Stomach (tissue), 4 donors: ENCODE results near the gene FAM110D.

ENCODE experiments used
- POLR2A ChIP-seq, 4 donors: fragments of 450-650 bp; IDR thresholded peaks; one replicate each; pipeline ENCODE4 v1.6.1; 2016; ENCODE audit warnings: antibody characterized with exemption in 4 of 4, control low read depth in 2 of 4, mild to moderate bottlenecking in 1 of 4, moderate library complexity in 1 of 4
- POLR2AphosphoS5 ChIP-seq, 3 donors: sonication (generic); formaldehyde crosslinking; IDR thresholded peaks; one replicate each; pipeline ENCODE4 v1.6.1; 2016; ENCODE audit warnings: antibody characterized with exemption in 3 of 3
- TF ChIP-seq, protein P1 (sequence below), 7 experiments: fragments of 450-650 bp in 4 of 7; fragments of 200-600 bp in 3 of 7; sonication (generic) in 3 of 7; IDR thresholded peaks; one replicate each; pipeline ENCODE4 v1.5.1; 2016 to 2019; ENCODE audit warnings: antibody characterized with exemption in 7 of 7, control low read depth in 2 of 7, mild to moderate bottlenecking in 1 of 7

DNA sequence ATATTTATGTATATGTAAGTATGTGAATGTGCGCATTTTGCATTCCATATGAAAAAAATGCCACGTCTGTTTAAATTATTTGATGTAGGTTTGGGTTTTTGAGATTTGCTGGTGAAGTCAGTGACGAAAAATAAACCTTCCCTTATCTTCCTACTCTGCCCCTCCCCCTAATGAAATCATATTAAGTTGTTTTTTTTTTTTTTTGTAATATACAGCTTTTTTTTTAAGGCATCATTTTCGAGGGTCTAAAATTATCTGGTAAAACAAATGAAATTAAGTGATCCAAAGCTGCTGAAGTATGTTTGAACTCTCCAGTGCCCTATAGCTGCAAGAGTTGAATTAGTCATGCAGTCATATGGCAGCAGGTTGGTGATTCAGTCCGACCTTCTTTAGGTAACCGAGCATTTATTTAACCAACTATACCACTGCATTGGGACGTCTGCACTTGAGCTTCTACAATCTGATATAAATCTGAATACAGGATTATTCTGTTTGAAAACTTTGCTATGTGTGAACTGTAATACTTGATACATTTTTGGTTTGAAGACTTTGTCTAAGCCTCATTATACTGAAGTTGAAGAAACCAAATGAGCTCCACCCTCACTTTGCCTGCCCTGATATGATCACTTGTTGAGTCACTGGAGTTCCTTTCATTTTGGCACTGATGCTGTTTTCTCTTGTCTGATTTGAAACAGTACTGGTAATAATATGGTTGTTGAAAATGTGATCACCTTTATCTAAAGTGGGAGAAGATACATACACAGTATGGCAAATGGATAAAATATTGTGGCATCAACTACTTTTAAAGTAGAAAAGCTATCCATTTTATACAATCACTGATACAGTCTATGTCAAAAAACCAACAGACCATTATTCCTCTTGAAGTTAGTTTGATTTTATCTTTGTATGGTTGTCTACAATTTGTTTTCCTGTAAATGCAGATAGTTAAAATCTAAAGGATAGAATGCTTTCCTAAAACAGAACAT is 35.6 kb upstream of the FAM110D start:
- no peak for TF ChIP-seq POLR2A (IDR thresholded peaks at IDR 0.05)
- TF ChIP-seq, protein P1, sequence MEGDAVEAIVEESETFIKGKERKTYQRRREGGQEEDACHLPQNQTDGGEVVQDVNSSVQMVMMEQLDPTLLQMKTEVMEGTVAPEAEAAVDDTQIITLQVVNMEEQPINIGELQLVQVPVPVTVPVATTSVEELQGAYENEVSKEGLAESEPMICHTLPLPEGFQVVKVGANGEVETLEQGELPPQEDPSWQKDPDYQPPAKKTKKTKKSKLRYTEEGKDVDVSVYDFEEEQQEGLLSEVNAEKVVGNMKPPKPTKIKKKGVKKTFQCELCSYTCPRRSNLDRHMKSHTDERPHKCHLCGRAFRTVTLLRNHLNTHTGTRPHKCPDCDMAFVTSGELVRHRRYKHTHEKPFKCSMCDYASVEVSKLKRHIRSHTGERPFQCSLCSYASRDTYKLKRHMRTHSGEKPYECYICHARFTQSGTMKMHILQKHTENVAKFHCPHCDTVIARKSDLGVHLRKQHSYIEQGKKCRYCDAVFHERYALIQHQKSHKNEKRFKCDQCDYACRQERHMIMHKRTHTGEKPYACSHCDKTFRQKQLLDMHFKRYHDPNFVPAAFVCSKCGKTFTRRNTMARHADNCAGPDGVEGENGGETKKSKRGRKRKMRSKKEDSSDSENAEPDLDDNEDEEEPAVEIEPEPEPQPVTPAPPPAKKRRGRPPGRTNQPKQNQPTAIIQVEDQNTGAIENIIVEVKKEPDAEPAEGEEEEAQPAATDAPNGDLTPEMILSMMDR (IDR thresholded peaks at IDR 0.05), result no peak
- TF ChIP-seq POLR2AphosphoS5 (IDR thresholded peaks at IDR 0.05), result no peak
